Activated CD4-positive, alpha-beta T cell treated with anti-CD3 and anti-CD28 coated beads, Interleukin-2, Interleukin-4, amounts not matched to agents 100 ng/mL and 50 ng/mL, durations not matched to agents 16 hours and 8 hours (primary cell): ENCODE measurements around the gene HAUS3.
"Not testable (repeated sequence)": the region's sequence is repeated elsewhere in the genome, so short reads cannot be mapped to it uniquely, and the experiment has no call there.

Experiments
- DNase-seq: peaks from one replicate; pipeline ENCODE4 v3.0.0-alpha.2; 2020; ENCODE audit warnings: low spot score

HAUS3 gene

GRCh38 chr4:2219233-2219760 is 22.6 kb downstream of the HAUS3 start:
- DNase-seq = no peak

- DNase-seq = no peak
Measured at GRCh38 chr4:2218436-2218835, 23.5 kb downstream of the HAUS3 start.

- no peak for DNase-seq
Measured at GRCh38 chr4:2217726-2218125, 24.2 kb downstream of the HAUS3 start.

GRCh38 chr4:2212831-2213230 is 29.1 kb downstream of the HAUS3 start:
- DNase-seq = no peak

- DNase-seq = not testable (repeated sequence)
Measured at GRCh38 chr4:2202789-2203188, 39.1 kb downstream of the HAUS3 start.

GRCh38 chr4:2194496-2194895 is 47.4 kb downstream of the HAUS3 start:
- no peak for DNase-seq

GRCh38 chr4:2193326-2193725 is 48.6 kb downstream of the HAUS3 start:
- DNase-seq = no peak

- no peak for DNase-seq
Measured at GRCh38 chr4:2186865-2187172, 55.1 kb downstream of the HAUS3 start.

GRCh38 chr4:2186133-2186864 is 55.6 kb downstream of the HAUS3 start:
- DNase-seq = no peak

GRCh38 chr4:2183394-2183793 is 58.5 kb downstream of the HAUS3 start:
- no peak for DNase-seq

- no peak for DNase-seq
Measured at GRCh38 chr4:2182994-2183393, 58.9 kb downstream of the HAUS3 start.

- DNase-seq = no peak
Measured at GRCh38 chr4:2180410-2180809, 61.5 kb downstream of the HAUS3 start.

- DNase-seq = no peak
Measured at GRCh38 chr4:2179717-2180116, 62.2 kb downstream of the HAUS3 start.

- DNase-seq = no peak
Measured at GRCh38 chr4:2178986-2179385, 62.9 kb downstream of the HAUS3 start.
